Measurements from ENCODE around the gene PBX1.

GRCh38 chr1:164803366-164803765 is 244.4 kb downstream of the PBX1 start:
- TF ChIP-seq POLR2A (IDR thresholded peaks at IDR 0.05), result no peak
- no peak for TF ChIP-seq CTCF (IDR thresholded peaks at IDR 0.05)

Data from esophagus squamous epithelium (tissue), 4 donors.